NCI-H774 (cell line): ENCODE measurements around the gene NBPF8.
A peak's percentile ranks its signal among the peaks of the same experiment; 100 is the strongest.
"Not testable (repeated sequence)": the region's sequence is repeated elsewhere in the genome, so short reads cannot be mapped to it uniquely, and the experiment has no call there.

ENCODE experiments used
- DNase-seq: peaks from one replicate; lab custom pipeline; 2025; lab: John Stamatoyannopoulos, UW

Gene NBPF8, protein sequence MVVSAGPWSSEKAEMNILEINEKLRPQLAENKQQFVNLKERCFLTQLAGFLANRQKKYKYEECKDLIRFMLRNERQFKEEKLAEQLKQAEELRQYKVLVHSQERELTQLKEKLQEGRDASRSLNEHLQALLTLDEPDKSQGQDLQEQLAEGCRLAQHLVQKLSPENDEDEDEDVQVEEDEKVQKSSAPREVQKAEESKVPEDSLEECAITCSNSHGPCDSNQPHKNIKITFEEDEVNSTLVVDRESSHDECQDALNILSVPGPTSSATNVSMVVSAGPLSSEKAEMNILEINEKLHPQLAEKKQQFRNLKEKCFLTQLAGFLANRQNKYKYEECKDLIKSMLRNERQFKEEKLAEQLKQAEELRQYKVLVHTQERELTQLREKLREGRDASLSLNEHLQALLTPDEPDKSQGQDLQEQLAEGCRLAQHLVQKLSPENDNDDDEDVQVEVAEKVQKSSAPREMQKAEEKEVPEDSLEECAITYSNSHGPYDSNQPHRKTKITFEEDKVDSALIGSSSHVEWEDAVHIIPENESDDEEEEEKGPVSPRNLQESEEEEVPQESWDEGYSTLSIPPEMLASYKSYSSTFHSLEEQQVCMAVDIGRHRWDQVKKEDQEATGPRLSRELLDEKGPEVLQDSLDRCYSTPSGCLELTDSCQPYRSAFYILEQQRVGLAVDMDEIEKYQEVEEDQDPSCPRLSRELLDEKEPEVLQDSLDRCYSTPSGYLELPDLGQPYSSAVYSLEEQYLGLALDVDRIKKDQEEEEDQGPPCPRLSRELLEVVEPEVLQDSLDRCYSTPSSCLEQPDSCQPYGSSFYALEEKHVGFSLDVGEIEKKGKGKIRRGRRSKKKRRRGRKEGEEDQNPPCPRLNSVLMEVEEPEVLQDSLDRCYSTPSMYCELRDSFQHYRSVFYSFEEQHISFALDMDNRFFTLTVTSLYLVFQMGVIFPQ

DNA sequence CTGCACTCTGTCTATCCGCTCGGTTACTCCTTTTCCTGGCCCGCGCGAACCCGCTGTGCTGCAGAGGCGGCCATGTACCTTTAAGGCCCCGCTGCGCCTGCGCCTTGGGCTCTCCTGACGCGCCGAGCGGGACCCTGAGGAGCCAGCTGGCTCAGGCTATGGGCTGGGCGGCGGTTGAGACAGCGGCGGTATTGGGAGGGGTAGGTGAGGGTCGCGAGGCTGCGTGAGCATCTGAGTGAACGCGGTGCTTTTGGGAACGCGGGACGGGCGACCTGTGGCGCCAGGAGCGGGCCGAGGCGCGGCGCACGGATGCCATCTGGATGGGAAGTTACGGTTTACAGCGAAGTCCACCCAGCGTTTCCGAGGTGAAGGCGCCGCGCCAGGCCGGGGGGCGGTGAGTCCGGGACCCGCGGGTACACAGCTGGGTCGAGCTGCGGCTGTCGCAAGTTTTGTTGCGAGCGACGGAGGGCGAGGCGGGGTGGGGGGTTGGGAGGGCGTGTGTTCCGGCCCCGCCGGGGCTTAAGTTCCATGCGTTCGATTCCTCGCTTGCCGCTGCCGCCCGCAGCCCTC is at the start of gene NBPF8:
TSS of gene NBPF8 (plus strand) at position 125 of the 570 bp plus-strand sequence. CDS start 21,488 bp downstream, outside the sequence.
- peak; percentile 44 for DNase-seq

DNA sequence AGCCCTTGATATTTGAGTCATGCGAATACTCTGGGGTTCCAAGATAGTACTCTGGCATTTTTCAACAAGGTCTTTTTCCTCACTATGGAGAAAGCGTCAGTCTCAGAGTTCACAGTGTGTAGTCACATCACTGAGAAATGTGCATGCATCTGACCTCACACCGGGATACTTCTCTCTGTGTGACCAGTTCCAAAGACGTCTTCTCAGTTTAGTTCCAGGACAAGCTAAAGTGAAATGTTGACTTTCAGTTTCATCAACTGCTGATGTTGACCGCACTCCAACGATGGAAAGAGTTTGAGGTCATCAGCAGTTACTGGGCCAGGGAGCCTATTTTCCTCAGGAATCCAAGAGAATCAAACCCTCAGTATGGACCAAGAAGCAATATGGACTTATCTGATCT is 47.1 kb upstream of the NBPF8 start:
- not testable (repeated sequence) for DNase-seq

DNA sequence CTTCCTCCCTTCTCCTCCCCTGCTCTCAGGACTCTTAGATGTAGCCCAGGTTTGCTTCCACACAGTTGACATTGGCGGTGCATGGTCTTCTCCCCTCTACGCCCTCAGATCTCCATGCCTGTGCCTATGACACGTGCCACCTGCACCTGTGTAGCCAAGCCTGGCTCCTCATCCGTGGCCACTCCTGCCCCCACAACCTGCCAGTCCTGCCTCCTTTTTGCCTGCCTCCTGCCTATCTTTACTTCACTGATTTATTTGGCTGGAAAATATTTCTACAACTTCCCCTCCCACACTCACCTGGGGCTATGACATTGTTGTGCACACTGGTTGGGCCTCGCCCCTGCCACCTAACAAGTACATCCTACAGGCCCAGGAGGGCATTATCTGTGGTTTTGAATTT is 28.2 kb upstream of the NBPF8 start:
- not testable (repeated sequence) for DNase-seq

DNA sequence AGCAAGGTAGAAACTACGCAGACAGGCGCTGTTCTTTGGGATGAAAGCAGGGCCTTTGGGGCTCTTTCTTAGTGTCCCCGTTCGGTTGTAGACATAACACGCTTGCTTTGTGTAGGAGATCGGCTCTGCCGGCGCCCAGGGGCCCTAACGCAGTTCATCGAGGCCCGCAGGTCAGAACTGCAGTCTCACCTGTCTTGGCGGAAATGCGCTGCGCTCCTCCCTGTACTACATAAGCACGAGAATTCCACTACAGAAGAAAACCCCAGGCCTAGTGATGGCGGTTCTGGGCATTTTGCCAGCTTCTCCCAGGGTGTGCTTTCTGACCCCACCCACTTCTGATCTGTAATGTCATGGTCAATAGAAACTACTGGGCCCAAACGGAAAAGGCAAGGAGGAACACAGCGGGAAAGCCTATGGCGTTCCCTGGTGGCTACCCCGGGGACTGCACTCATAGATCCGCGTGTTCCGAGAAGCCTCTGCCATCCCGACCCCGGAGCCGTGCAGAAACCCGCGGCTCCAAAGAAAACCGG is 26.2 kb upstream of the NBPF8 start:
- DNase-seq = peak; percentile 23

DNA sequence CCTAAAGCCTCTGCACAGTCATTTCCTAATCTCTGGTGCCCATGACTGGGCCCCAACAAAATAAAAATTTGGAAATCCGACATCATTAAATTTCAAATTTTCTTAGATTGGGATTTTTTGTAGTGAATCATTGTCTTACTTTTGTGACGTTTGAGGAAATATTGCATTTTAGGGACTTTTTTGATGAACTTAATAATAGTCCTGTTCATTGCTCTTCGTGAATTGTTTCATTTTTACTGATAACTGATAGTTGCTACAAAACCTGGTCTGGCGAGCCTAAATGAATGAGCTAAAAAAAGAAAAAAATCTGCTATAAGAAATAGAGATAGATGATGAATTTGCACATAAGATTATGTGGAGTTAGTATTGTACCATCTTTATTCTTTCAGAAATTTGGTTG is 23.5 kb upstream of the NBPF8 start:
- DNase-seq = not testable (repeated sequence)

DNA sequence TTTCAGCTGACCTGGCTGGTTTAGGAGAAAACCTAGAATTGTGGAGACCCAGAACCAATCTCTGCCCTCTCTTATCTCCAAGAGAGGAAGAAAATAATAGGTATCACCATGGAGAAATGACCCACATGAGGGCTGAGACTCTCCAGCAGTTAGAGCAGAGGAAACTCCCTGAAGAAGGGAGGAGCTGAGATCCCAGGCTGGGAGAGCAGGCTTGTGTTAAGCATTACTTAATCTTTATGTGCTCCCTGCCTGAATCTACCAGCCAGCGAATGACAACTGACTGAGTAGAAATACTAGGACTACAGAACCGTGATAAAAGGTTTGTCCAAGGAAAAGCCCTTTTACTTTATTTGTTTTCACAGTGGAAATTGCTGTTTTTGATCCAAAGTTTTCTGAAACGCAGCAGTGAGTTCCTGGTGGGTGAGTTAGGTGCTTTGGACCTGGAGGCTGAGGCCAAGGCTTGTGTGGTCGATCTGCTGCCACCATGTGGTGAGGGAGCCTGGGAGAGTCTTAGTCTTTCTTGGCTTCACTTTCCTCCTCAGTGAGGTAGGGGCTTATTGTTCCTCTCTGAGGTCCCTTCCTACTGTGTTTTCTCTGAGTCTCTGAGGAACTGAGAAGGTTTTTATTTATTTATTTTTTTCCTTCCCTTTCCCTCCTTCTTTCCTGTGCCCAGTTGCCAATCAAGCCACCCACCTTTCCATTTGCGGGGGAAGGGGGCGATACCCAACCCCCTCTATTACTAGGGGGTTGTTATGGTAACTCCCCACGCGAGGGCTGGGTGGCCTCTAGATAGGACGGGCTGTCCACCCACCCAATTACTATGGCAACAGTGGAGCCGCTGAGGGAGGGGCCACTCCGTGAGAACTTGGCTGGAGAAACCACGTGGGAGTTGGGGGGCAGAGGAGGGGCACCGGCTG is 21.3 kb upstream of the NBPF8 start:
- not testable (repeated sequence) for DNase-seq

DNA sequence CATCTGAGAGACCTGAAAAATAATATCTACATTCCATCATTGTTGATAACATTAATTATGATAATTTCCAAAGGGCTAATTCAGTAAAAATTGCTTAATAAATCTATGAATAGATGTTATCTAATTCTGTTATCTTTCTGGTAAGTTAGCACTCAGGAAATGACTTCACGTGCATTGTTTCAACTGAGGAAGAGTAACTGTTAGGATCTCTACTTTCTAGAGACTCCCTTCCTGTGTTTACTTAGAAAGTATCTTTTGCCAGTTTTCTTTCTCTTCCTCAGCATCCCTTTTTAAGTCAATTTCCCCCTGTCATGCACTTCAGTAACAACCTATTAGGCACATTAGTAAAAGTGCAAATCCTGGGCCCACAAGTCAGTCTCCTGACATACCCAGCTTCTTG is 9.5 kb upstream of the NBPF8 start:
- DNase-seq = not testable (repeated sequence)

DNA sequence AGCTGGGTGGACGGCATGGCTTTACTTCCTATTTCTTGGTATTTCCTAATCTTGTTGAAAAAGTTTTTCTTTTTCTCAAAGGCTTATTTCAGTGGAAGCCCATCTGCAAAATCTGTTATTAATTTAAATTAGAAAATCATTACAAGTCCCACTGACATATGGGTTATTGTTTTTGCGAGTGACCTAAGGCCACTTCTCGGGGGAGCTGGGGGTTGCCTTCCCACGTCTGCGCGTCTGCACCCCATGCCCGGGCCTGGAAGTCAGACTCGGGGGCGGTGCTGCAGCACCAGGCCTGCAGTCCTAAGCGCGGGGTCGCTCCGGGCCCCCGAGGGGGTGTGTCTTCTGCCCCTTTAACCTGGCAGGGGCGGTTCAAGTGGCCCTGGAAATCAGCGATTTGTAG is 384 bp upstream of the NBPF8 start:
- not testable (repeated sequence) for DNase-seq

DNA sequence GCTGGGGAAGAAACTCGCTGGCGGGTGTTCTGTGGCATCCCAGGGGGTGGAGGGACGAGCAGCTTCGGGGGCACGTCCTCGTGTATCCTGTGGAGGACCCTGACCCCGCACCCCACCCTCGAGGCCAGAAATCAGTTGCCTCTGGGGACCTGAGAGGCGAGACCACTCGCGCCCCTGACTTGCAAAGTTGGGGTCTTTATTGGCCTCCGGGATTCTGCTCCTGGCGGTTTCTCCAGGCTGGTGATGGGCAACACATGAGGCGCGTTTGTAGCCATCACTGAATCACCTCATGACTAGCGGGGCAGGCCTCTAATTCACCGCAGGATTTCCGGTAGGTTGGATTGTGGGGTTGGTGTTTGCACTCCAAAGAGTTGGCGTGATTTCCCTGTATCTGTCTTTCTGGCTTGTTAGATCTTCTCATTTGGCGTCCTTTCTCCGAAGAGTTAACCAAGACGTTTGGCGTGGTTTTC is 692 bp downstream of the NBPF8 start:
- DNase-seq = peak; percentile 0

DNA sequence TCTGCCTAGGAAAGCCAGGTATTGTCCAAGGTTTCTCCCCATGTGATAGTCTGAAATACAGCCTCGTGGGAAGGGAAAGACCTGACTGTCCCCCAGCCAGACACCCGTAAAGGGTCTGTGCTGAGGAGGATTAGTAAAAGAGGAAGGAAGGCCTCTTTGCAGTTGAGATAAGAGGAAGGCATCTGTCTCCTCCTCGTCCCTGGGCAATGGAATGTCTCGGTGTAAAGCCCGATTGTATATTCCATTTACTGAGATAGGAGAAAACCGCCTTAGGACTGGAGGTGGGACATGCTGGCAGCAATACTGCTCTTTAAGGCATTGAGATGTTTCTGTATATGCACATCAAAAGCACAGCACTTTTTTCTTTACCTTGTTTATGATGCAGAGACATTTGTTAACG is 10.2 kb downstream of the NBPF8 start:
- DNase-seq = not testable (repeated sequence)

DNA sequence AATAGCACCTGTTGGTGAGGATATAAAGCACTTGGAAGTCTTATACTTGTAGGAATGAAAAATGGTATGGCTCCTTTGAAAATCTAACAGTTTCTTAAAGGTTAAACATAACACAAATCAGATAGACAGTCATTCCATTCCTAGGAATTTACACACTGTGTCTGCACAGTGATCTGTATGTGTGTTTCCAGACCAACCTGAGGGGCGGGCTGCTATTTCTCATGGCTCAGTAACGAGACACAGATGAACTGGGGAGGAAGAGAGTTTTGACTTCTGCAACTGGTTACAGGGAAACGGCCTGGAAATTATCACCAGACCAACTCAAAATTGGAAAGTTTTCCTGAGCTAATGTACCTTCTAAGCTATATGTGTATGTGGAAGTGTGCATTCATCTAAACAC is 16.8 kb downstream of the NBPF8 start:
- DNase-seq = not testable (repeated sequence)

DNA sequence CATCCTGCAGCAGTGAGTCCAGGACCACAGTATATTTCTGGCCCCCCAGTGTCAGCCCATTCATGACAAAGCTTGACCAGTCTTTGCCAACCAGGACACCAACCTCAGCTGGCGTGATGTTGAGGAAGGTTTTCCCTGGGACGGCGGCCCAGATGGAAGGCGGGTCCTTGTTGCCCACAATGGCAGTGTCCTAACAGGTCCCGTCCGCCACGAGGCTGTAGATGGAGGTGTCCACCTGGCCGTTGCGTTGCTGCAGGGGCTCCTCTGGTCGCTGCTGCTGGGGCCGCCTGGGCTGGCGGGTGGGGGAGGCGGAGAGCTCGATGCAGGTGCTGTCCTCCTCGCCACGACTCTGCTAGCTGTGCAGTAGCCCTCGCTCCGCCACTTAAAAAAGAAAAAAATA is 19.0 kb downstream of the NBPF8 start:
- not testable (repeated sequence) for DNase-seq

DNA sequence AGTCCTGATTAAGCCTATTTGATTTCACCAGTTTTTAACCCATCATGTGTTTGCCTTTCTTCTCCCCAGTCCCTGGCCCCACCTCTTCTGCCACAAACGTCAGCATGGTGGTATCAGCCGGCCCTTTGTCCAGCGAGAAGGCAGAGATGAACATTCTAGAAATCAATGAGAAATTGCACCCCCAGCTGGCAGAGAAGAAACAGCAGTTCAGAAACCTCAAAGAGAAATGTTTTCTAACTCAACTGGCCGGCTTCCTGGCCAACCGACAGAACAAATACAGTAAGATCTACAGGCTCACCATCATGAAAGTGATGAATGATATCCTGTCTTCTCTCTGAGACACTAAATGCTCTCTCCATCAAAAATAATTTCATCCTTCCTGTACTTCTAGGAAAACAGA is 34.3 kb downstream of the NBPF8 start:
- not testable (repeated sequence) for DNase-seq
